HG02943 (cell line): ENCODE measurements around the gene LUC7L2.
"Not testable (repeated sequence)": the region's sequence is repeated elsewhere in the genome, so short reads cannot be mapped to it uniquely, and the experiment has no call there.

Source experiments
- ATAC-seq: cut with Tn5 transposase; IDR thresholded peaks from one replicate; pipeline ENCODE4 v1.9.1; 2021; ENCODE audit warnings: mild to moderate bottlenecking, low read depth, moderate library complexity; ENCODE audit not compliant: unreplicated experiment

LUC7L2 gene

DNA sequence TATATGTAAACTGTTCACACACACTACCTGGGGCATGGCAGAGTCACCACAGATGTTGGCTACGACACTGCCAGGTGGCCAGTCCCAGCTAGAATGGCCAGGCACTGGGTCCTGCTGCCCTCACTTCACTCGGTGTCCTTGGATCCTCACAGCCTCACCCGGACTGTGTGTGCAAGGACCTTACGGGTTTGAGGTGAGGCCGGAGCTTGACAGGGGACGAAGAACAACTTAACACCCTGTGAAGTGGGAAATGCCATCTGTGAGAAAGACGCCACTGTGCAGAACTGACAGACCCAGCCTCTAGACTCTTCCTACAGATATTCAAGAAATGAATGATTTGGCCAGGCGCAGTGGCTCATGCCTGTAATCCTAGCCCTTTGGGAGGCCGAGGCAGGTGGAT lies 77.1 kb downstream of the LUC7L2 start:
- no peak for ATAC-seq

DNA sequence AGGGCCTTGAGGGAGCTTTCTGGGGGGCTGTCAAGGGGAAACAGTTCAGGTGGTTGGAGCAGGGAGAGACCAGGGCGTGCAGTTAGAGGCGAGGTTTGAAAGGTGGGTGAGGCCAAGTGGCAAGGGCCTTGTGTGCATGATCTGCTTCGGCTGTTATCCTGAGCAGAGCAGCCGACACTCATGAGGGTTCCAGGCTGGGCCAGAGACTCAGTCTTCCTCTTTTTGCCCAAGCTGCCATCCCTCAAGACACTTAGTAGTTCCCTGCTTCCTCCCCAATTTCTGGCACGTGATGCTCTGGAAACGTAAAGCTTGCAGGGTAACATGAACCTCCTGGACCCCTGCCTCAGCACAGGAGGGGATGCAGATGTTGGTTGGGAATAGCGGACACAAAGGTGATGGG lies 79.7 kb downstream of the LUC7L2 start:
- no peak for ATAC-seq

DNA sequence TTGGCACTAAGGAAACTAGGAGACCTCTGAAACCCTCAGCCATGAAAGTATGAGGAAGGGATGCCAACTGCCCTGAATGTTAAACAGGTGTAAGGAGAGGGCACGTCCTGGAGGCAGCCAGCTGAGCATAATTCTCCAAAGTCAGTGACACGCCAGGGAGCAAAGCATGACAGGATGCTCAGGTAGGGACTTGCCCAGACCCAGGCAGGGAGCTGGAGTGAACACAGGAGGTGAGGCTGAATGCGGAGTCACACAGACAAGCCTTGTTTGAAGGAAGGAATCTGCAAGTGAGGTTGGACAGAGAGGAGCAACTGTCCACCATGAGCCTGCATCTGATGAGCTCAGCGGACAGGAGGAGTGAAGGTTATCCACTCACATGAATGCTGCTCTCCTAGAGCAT lies 82.3 kb downstream of the LUC7L2 start:
- no peak for ATAC-seq

DNA sequence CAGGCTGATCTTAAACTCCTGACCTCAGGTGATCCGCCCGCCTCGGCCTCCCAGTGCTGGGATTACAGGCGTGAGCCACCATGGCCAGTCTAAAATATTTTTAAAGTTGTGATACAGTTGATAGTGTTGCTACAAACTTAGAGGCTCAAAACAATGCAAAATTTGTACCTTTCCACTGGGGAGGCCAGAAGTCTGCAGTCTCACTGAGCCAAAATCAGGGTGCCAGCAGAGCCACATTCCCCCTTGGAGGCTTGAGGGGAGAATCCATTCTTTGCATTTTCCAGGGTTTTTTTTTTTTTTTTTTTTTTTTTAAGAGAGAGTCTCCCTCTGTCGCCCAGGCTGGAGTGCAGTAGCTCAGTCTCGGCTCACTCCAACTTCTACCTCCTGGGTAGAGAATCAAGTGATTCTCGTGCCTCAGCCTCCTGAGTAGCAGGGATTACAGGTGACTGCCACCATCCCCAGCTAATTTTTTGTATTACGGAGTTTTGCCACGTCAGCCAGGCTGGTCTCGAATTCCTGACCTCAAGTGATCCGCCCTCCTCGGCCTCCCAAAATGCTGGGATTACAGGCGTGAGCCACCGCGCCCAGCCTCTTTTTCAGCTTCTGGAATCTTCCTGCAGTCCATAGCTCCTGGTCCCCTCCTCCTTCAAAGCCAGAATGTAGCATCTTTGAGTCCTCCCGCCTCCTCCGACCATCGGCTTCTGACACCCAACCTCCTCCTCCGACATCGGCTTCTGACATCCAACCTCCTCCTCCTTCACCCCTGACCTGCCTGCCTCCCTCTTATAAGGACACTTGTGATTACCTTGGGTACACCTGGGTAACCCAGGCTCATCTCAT lies 86.6 kb downstream of the LUC7L2 start:
- no peak for ATAC-seq

DNA sequence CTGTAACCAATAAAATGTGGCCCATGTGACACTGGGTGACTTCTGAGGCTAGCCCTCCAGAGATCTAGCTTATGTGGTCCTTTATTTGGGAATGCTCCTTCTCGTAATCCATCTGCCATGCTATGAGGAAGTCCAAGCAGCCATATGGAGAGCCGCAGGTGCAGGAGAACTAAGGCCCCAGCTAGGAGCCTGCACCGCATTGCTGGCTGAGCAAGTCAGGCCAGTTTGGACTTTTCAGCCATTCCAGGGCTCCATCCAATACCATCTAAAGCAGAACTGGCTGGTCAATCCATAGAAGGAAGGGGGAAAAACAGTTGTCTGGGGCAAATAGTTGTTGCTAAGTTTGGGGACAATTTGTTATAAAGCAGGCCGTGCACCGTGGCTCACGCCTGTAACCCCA lies 91.2 kb downstream of the LUC7L2 start:
- ATAC-seq = no peak

DNA sequence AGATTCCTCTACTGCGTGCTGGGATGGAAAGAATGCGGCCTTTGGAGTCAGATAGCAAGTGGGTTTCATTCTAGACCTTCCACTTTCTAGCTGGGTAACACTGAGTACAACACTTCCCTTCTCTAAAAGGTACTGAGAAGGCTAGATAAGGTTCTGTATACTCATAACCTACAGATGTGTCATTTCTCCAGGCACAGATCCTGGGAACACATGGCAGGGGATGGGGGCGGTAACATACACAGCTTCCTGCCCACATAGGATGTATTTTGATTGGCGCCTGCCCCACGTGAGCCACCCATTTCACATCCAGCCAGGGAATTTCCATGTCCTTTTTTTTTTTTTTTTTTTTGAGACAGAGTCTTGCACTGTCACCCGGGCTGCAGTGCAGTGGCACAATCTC lies 91.9 kb downstream of the LUC7L2 start:
- ATAC-seq = no peak

DNA sequence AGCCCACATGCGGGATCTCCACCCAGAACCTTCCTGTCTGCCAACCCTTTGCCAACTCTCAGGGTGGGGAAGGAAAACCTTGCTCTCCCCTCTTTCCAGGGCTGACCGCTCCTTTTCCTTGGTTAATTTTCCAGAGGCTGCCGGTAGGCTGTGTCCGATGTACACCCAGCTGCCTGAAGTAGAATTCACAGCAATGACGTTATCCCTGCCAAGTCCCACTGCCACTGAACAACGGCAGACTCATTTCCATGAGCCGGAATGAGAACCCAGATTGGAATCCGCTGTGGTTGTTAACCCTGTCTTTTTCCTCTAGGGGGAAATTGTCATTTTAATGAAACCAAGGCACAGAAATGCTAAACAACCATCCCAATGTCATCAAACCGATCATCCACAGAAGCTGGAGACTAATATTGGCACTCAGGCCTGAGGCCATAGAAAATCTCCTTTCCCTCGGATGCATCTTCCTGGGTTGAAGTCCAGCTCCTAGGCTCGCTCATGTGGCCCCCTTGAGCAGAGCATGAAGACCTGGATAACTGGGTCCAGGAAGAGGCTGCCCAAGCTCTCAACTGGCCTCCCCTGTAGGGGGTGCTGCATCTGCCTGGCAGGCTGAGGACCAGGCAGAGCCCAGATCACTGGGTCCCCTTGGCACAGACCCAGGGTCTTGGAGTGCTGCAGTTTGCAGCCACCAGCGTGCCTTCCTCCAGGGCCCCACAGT lies 93.4 kb downstream of the LUC7L2 start:
- ATAC-seq = no peak

DNA sequence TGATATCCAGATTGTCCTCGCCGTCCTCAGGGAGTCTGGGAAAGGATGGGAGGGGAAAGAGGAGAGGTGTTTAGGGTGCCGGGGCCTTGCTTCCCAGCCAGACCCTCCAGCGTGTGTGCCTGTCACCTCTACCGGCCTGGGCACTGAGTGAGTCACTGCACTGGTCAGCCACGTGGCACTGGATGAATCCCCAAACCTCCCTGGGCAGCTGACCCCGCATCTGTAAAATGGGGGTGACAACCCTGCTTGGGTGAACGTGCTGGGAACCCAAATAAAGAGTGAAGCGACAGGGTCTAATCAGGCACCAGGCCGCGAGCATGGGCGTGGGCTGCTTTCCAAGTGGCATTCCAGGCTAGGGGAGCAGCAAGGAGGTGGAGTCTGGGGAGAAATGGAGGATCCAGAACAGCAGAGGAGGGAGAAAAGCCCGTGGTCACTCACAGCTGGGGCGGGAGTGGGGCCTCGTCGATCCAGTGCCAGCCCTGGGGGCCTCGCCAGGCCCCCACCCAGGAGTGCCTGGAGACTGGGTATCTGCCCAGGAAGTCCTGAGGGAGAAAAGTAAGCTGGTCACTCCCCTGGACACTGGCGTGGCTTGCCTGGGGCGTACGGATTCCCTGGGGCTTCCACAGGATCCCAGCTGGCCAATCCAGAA lies 94.1 kb downstream of the LUC7L2 start:
- no peak for ATAC-seq

DNA sequence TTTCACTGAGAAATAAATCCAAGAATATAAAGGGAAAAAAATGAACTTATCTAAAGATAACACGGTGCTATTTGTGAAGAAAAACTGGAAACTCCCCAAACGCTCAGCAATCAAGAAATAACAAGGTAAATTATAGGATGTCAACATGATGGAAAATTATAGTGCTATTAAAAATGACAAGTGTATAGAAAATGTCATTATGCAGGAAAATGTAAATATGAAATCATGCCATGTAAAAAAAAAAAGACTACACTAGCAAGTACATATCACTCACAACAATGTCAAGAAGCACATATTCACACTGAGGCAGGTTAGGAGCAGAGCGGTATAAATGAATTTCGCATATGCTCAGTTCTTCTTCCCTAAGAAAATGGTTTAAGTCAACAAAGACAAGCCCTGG lies 96.1 kb downstream of the LUC7L2 start:
- ATAC-seq = no peak

DNA sequence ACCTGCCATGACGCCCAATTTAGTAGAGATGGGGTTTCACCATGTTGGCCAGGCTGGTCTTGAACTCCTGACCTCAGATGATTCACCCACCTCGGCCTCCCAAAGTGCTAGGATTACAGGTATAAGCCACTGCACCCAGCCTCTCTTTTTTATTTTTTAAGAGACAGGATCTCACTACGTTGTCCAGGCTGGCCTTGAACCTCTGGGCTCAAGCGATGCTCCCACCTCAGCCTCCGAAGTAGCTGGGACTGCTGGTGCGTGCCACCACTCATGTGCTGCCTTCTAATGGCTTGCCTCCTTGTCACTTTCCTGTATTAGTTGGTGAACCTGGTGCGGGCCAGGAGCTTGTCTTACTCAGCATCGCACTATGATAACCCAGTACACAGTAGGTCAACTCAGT lies 96.8 kb downstream of the LUC7L2 start:
- ATAC-seq = no peak

DNA sequence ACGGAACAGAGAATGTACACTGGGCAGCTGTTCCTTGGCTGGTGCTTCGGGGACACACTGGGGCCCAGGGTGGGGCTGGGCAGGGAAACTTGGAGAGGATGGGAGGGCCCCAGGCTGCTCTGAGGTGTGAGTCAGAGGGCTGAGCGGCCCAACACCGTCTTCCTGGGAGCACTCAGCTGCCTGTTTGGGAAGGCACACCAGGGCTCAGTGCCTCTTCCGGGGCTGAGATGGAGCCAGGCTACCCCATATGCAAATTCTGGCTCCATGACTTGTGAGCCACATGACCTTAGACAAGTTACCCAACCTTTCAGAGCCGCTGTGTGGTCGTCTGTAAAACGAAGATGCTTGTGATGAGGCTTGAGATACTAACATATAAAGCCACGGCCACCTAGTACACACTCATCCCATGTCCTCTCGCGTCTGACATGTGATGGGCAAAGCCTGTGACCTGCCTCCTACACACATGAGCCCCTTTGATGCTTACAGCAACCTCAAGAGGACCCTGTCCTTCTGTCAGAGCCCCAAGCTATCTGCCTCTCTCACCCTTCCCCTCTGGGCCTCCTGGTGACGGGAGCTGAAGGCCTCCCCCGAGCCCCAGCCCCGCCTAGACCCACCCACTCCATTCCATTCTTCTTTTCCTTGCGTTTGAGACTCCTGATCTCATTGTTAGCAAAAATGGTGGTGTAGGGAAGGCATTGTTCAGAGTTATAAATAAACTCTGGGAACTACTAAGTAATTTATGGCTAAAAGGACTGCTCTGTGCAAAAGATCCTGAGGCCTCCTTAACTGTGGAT lies 97.7 kb downstream of the LUC7L2 start:
- no peak for ATAC-seq

DNA sequence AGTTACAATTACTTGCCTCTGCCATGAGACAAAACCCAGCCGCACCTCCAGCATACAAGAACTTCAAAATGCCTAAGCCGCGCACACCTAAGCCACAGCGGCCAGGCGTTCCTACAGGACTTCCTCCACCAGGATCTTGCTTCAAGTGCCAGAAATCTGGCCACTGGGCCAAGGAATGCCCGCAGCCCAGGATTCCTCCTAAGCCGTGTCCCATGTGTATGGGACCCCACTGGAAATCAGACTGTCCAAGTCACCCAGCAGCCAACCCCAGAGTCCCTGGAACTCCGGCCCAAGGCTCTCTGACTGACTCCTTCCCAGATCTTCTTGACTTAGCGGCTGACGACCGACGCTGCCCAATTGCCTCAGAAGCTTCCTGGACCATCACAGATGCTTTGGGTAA lies 103.7 kb downstream of the LUC7L2 start:
- not testable (repeated sequence) for ATAC-seq

DNA sequence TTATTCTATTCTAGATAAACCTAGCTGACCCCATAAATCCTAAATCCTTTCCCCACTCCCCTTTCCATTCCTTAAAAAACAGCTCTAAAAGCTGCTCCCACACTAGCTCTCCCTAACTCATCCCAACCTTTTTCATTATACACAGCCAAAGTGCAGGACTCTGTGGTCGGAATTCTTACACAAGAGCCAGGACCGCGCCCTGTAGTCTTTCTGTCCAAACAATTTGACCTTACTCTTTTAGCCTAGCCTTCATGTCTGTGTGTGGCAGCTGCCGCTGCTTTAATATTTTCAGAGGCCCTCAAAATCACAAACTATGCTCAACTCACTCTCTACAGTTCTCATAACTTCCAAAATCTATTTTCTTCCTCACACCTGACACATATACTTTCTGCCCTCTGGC lies 104.8 kb downstream of the LUC7L2 start:
- not testable (repeated sequence) for ATAC-seq

DNA sequence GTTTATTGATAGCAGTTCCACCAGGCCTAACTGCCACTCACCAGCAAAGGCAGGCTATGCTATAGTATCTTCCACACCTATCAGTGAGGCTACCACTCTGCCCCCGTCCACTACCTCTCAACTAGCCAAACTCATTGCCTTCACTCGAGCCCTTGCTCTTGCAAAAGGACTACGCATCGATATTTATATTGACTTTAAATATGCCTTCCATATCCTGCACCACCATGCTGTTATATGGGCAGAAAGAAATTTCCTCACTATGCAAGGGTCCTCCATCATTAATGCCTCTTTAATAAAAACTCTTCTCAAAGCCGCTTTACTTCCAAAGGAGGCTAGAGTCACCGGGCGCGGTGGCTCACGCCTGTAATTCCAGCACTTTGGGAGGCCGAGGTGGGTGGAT lies 105.4 kb downstream of the LUC7L2 start:
- ATAC-seq = not testable (repeated sequence)

DNA sequence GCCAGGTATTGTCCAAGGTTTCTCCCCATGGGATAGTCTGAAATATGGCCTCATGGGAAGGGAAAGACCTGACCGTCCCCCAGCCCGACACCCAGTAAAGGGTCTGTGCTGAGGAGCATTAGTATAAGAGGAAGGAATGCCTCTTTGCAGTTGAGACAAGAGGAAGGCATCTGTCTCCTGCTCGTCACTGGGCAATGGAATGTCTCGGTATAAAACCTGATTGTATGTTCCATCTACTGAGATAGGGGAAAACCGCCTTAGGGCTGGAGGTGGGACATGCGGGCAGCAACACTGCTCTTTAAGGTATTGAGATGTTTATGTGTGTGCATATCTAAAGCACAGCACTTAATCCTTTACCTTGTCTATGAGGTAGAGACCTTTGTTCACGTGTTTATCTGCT lies 108.0 kb downstream of the LUC7L2 start:
- ATAC-seq = not testable (repeated sequence)

DNA sequence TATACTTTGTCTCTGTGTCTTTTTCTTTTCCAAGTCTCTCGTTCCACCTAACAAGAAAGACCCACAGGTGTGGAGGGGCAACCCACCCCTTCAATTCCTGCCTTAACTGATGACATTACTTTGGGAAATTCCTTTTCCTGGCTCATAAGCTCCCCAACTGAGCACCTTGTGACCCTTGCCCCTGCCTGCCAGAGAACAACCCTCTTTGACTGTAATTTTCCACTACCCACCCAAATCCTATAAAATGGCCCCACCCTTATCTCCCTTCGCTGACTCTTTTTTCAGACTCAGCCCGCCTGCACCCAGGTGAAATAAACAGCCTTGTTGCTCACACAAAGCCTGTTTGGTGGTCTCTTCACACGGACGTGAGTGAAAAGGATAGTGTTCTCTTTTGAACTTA lies 108.6 kb downstream of the LUC7L2 start:
- ATAC-seq = not testable (repeated sequence)

DNA sequence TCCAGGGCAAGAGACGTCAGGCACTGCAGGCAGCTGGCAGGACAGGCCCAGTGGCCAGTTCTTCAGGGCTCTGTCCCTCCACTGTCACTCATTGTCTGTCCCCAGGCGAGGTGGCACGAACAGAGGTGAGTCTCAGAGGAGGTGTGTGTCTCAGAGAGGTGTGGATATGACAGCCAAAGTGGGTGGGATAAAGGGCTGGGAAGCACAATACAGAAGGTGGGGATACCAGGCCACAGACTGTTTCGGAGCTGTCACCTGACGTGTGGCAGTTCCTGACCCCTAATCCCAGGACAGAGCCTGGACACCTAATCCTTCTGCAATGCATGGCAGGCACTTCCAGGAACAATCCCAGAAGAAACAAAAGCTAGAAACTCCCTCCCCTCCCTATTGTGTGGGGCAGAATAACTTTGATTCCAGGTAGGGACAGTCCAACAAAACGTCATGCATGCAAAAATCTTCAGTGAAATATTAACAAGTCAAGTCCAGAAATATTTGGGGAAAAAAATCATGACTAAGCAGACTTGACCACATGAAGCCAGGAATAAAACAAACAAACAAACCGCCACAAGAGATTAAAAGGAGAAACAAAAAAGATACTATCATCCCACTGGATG lies 112.2 kb downstream of the LUC7L2 start:
- ATAC-seq = no peak
